Chondrocyte (in vitro differentiated cells): Measurements from ENCODE around the gene HDDC3. TPM values are rescaled to one million over a fixed set of nuclear protein-coding genes. Genes with fewer than 3 reads are reported as not detected.
"Not testable (repeated sequence)": the region's sequence is repeated elsewhere in the genome, so short reads cannot be mapped to it uniquely, and the experiment has no call there.

Source experiments
- DNase-seq: peaks from one replicate; pipeline ENCODE4 v3.0.0; 2021; ENCODE audit warnings: mixed read lengths, low spot score
- H3K27ac Mint-ChIP-seq: one replicate; pipeline ENCODE4 v1.8.0; 2021; ENCODE audit warnings: mild to moderate bottlenecking, moderate library complexity, mixed read lengths; ENCODE audit not compliant: unreplicated experiment
- H3K27me3 Mint-ChIP-seq: 2 replicates; pipeline ENCODE4 v1.8.0; 2021; ENCODE audit warnings: low read depth, mixed read lengths
- H3K36me3 Mint-ChIP-seq: 2 replicates; pipeline ENCODE4 v1.8.0; 2021; ENCODE audit warnings: low read depth, mixed read lengths
- H3K4me1 Mint-ChIP-seq: 2 replicates; pipeline ENCODE4 v1.8.0; 2021; ENCODE audit warnings: low read depth, mild to moderate bottlenecking, mixed read lengths
- H3K4me3 Mint-ChIP-seq: one replicate; pipeline ENCODE4 v1.8.0; 2021; ENCODE audit warnings: mild to moderate bottlenecking, moderate library complexity, mixed read lengths; ENCODE audit not compliant: unreplicated experiment
- H3K9me3 Mint-ChIP-seq: 2 replicates; pipeline ENCODE4 v1.8.0; 2021; ENCODE audit warnings: low read depth, mixed read lengths
- CTCF ChIP-seq: fragments of 200-600 bp; sonication (generic); IDR thresholded peaks from 2 replicates; pipeline ENCODE4 v1.5.0; 2021; ENCODE audit warnings: antibody characterized with exemption, mild to moderate bottlenecking, moderate library complexity
- total RNA-seq: library from RNA; stranded (reverse); gene quantifications from 3 replicates; pipeline ENCODE4 v1.2.1, GENCODE V29; 2021

HDDC3 gene
- total RNA-seq, 1 donor from 2014 or later: 10.8 TPM

GRCh38 chr15:90902840-90903732 lies 29.3 kb downstream of the HDDC3 start, which contains the start of gene MAN2A2:
Gene MAN2A2 (plus strand): TSS chr15:90903302. CDS start chr15:90904208, 906 bp downstream.
- H3K4me1 Mint-ChIP-seq: peaks cover 20% of the 10 kb centered on the region
- DNase-seq: no peak
- H3K4me3 Mint-ChIP-seq: peak within 1 kb of the TSS; percentile 79
- no peaks in the 10 kb centered on the region for H3K9me3 Mint-ChIP-seq
- H3K27me3 Mint-ChIP-seq: no peaks in the 10 kb centered on the region
- no peak for TF ChIP-seq CTCF
- H3K27ac Mint-ChIP-seq: peak within 1 kb of the TSS; percentile 93
- H3K36me3 Mint-ChIP-seq: peaks cover 23% of the 10 kb centered on the region

- no peaks in the 10 kb centered on the region for H3K9me3 Mint-ChIP-seq
- TF ChIP-seq CTCF: peak; percentile 89
- no peaks in the 10 kb centered on the region for H3K27me3 Mint-ChIP-seq
- H3K27ac Mint-ChIP-seq: peak overlapping the region; percentile 93
- peak overlapping the region; percentile 79 for H3K4me3 Mint-ChIP-seq
- H3K36me3 Mint-ChIP-seq: peaks cover 16% of the 10 kb centered on the region
- H3K4me1 Mint-ChIP-seq: peaks cover 20% of the 10 kb centered on the region
- DNase-seq: no peak
These were observed 30.1 kb downstream of the HDDC3 start for GRCh38 chr15:90902040-90902839.

GRCh38 chr15:90901175-90902039 lies 30.9 kb downstream of the HDDC3 start:
- Mint-ChIP-seq H3K27me3 (no peaks in the 10 kb centered on the region), H3K27ac (peak overlapping the region; percentile 93), H3K36me3 (peaks cover 12% of the 10 kb centered on the region), H3K4me3 (peak overlapping the region; percentile 79), H3K9me3 (no peaks in the 10 kb centered on the region), H3K4me1 (peaks cover 20% of the 10 kb centered on the region)
- TF ChIP-seq CTCF: no peak
- DNase-seq: no peak

GRCh38 chr15:90897131-90897655 lies 35.2 kb downstream of the HDDC3 start:
- not testable (repeated sequence) for H3K27ac Mint-ChIP-seq, H3K36me3 Mint-ChIP-seq, H3K27me3 Mint-ChIP-seq, H3K9me3 Mint-ChIP-seq, H3K4me3 Mint-ChIP-seq, DNase-seq
- H3K4me1 Mint-ChIP-seq: peaks cover 12% of the 10 kb centered on the region

- peak; percentile 43 for TF ChIP-seq CTCF
- H3K27me3 Mint-ChIP-seq: no peaks in the 10 kb centered on the region
- H3K9me3 Mint-ChIP-seq: no peaks in the 10 kb centered on the region
- no peak overlapping the region for H3K4me3 Mint-ChIP-seq
- no peaks in the 10 kb centered on the region for H3K4me1 Mint-ChIP-seq
- peak; percentile 62 for DNase-seq
- H3K27ac Mint-ChIP-seq: no peak overlapping the region
- no peaks in the 10 kb centered on the region for H3K36me3 Mint-ChIP-seq
These were observed 36.7 kb downstream of the HDDC3 start for GRCh38 chr15:90895571-90896117.
